ENCODE data around the gene ZDHHC21. TPM values are rescaled to one million over a fixed set of nuclear protein-coding genes. Genes with fewer than 3 reads are reported as not detected.

The ZDHHC21 gene, protein sequence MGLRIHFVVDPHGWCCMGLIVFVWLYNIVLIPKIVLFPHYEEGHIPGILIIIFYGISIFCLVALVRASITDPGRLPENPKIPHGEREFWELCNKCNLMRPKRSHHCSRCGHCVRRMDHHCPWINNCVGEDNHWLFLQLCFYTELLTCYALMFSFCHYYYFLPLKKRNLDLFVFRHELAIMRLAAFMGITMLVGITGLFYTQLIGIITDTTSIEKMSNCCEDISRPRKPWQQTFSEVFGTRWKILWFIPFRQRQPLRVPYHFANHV
- total RNA-seq: 24.6 and 25.2 TPM in 2 replicates

DNA sequence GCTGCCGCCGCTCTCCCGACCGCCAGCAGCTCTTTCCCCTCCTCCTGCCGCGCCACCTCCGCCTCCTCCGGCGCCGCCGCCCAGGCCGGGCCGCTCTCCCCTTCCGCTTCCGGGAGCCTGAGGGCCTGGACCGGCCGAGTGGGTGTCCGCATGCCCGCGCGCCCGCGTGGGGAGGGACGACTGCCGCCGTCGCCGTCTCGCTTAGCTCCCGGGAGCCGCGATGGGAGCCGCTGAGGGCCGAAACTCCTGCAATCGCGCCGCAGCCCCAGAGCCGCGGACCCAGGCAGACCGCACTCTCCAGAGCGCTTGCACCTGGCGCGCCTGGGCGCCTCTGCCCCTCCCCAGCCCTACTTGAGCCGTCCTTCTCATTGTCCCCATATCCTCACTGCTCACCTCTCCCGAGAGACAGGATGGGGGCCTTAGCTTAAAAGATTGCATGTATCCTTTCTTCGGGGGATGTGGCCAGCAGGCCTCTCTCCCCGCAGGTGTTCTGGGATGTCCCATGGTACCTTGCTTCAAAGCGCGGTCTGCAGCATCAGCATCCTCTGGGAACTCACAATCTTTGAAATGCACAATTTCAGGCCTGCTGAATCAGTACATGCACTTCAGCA is at the start of gene ZDHHC21:
Gene ZDHHC21 (minus strand): TSS at position 182 of the 611 bp plus-strand sequence. CDS start 19,092 bp downstream, outside the sequence.
- no peak for DNase-seq (ENCODE audit: low read depth, low spot score)

DNA sequence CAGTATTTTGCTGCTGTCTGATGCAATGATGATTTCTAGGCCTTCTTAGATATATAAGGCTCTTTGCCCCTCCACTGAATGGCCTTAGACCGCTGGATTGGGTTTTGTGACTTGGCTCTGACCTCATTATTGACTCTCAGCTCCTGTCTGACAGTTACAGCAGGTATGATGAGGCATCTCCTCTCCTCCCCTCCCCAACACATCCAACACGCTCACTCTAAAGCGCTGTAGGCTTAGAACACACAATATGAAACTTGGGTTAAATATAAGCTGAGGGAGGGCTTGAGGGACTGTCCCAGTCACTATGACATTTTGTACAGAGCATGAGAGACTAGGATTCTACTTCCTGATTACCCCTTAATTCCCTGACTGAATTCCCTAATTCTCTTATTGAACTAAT is 48.1 kb upstream of the ZDHHC21 start:
- no peak for DNase-seq (ENCODE audit: low read depth, low spot score)

DNA sequence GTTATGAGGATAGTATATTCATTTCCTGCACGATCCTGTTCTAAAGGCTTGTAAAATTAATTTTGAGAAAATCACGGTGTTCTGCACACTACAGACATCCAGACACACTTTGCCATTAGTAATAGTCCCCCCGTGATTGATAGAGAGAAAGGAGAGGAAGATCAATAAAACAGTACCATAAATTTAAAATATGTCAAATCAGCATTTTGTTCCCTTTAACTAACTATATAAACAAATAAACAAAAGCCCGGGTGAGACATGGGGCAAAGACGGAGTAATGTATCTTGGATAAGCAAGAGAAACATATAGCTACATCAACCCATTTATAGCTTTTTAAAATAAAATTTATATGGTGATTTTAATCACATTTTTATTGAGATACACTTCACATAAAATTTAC is 39.9 kb upstream of the ZDHHC21 start:
- no peak for DNase-seq (ENCODE audit: low read depth, low spot score)

DNA sequence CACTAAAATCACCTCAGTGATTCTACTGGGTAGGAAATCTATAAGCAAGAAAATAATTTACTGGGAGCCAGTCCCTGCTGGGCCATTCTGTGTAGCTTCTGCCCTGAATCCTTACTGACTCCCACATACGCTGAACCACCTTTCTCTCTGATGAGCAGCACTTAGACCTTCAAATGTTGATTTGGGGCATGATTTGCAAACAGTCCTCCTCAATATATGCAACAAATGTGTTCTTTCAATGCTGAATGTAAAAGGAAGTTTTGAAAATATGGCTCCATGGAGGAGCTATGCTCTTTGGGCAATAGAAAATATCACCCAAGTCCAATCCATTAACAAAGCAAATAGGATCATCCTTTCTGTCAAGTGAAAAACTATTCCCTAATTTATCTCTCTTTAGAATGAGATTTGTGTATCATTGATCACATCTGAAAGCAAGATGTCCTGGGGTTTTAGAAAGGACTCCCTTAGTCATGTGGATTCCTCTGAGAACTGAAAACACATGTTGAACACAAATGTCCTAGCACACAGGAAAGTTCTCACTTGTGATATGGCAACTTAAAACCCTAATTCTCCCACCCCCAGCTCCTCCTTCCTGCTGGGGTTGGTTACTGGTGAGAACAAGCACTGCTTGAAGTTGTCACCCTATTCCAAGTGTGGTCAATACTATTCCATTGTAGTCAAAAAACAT is 38.2 kb upstream of the ZDHHC21 start:
- no peak for DNase-seq (ENCODE audit: low read depth, low spot score)

DNA sequence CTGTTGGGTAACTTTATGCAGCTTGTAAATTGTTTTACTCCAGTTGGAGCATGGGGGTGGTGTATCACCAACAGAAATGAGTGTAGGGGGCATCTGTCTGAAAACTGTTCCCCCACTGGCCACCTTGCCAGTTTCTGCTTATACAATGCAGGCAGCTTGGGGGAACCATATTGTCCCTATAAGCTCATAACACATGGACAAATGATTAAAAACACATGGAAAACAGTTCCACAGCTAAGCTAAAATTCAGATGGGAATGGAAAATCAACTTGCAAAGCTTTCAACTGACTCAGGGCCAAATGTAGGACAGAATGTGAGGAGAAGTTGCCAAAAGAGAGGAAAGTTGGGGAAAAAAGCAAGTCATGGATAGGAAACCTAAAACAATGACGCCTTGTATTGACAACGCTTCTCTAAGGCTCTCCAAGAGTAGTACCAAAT is 37.2 kb upstream of the ZDHHC21 start:
- DNase-seq (ENCODE audit: low read depth, low spot score): no peak

DNA sequence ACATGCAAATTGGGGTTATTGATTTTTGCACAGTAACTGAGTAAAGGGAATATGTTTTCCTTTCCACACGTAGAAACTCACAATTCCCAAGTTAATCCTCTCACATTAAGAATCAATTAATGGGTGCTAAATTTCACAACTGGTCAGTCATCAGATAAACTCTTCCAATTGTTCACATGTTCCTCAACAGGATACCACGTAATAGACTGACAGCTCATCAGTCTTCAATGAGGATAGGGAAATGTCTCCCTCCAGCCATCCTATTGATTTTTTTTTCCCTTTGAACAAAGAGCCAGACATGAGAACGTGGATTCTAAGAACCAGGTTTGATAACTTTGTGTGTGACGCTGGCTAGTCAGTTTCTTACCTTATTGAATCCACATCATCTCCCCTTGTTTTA is 30.1 kb upstream of the ZDHHC21 start:
- no peak for DNase-seq (ENCODE audit: low read depth, low spot score)

DNA sequence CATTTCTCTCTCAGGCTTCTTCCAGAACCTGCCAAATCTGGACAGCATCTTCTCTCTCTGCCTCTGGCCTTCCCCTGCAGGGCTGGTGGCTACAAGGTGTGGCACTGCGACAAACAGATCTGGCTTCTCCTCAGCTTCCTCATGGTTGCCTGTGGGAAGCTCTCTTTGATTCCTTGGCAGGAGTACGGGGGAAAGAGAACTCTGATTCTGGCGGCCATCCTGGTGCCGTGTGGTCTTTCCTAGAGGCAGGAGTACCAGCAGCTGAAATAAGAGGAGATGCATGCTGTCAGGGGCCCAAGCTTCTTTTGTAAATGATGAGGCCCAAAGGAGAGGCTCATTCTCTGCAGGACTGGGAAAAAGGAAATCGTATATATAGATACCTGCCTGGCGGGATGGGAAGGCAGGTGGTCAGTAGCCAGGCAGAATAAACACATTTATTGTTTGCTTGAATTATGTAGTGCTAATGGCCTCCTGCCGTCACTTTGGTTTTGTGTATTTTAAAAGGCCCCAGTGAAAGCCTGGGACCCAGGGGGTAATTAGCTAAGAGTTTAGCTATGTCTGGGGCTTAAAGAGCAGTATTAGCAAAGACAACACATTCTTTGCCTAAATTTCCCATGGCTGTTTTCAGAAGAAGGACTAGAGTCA is 29.3 kb upstream of the ZDHHC21 start, which contains the start of gene CER1:
Gene CER1 (minus strand): TSS at position 343 of the 645 bp plus-strand sequence. CDS start 61 bp downstream, at position 282.
- DNase-seq (ENCODE audit: low read depth, low spot score): no peak

DNA sequence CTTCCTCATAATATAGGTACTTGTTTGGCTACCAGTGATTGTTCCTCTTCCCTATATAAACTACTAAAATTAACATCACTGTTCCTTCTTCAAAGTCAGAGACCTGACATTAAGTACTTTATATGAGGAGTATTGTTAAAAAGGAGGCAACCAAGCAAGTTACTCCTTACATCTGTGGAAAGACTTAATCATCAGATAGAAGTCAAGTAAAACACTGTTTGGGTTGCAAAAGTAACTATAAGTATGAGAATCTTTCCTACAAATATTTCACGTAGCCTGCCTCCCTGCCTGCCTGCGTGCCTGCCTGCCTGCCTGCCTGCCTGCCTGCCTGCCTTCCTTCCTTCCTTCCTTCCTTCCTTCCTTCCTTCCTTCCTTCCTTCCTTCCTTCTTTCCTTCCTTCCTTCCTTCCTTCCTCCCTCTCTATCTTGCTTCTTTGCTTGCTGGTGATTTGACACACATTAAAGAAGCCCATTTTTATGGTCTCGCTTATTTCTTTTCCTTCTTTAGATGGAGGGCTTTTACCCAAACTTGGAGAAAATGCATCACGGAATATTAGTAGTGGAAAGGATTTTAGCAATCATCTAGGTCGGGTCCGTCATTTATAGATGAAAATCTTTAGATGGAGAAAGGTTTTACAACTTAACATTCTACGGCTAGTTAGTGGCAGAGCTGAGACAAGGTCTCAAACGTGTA is 26.1 kb upstream of the ZDHHC21 start:
- no peak for DNase-seq (ENCODE audit: low read depth, low spot score)

DNA sequence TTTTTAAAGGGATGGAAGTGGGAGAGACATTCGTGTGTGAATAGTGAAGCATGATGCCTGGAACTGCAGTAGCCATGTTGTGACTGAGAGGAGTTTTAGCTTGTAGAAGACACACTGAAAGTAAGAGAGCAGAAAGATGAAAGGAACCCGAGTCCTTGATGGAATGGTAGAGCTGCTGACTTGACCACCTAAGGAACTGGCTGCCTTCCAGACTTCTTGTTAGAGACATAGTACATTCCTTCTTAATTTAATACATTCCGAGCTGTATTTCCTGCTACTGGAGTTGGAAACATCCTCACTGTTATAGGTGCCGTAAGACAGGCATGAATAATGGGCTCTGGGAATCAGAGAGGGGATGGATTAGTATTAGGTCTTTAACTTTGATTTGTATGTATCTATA is 21.9 kb upstream of the ZDHHC21 start:
- no peak for DNase-seq (ENCODE audit: low read depth, low spot score)

DNA sequence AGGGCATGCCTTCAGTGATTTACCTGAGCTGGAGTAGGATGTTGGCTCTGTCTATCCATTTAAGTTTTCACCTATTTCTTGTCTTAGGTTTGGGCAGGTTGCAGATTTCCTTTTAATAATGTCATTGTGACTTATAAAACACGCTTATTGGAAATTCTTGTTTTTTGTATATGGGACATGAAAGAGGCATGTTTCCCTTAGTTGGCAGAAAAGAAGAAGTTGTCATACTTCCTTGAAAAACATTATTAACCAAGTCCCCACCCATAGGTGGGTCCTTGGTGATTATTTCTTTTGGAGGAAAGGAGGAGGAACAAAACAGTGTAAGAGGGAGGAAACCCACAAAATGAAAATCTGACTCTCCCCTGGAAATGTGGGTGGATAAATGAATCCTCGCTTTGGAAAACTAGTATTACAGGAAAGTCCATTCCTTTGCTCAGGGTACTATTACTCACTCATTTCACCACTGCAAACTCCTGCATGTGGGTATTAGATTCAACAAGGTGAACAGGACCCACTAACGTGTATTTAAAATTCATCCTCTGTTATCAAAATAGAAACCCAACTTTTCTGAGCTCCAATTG is 20.0 kb upstream of the ZDHHC21 start:
- no peak for DNase-seq (ENCODE audit: low read depth, low spot score)

DNA sequence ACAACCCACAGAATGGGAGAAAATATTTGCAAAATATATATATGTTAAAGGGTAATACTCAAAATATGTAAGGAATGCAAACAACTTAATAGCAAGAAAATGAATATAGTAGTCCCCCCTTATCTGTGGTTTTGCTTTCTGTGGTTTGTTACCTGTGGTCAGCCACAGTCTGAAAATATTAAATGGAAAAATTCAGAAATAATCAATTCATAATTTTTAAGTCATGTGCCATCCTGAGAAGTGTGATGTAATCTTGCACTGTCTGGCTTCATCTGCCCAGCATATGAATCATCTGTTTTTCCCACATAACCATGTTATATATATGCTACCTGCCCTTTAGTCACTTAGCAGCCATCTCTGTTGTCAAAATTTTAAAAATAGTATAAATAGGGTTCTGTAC is 17.6 kb upstream of the ZDHHC21 start:
- DNase-seq (ENCODE audit: low read depth, low spot score): no peak

DNA sequence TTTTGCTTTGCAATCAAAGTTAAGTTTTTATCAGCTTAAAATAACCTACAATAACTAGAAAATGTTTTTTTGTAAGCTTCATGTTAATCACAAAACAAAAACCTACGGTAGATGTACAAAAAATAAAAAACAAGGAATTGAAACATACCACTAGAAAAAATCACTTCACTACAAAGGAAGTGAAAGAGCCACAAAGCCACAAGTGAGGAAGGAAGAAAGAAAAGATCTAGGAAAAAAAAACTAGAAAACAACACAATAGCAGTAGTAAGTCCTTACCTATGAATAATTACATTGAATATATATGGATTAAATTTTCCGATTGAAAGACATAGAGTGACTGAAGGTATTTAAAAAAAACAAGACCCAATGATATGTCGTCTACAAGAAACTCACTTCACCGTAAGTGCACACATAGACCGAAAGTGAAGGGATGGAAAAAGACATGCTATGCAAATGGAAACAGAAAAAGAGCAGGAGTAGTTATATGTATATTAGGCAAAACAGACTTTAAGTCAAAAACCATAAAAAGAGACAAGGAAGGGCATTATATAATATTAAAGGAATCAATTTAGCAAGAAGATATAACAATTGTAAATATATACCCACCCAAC is 13.4 kb upstream of the ZDHHC21 start:
- no peak for DNase-seq (ENCODE audit: low read depth, low spot score)

DNA sequence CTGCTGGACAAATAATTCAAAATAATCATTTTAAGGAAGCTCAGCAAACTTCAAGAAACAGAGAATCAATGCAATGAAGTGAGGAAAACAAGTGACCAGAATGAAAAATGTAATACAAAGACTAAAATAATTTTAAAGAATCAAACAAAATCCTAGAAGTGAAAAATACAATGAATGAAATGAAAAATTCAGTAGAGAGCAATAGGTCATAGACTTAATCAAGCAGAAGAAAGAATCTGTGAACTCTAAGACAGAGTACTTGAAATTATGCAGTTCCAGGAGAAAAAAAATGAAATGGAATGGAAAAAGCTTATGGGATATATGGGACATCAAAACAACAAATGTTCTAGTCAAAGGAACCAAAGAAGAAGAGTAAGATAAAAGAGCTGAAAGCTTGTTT is 11.8 kb upstream of the ZDHHC21 start:
- DNase-seq (ENCODE audit: low read depth, low spot score): no peak

DNA sequence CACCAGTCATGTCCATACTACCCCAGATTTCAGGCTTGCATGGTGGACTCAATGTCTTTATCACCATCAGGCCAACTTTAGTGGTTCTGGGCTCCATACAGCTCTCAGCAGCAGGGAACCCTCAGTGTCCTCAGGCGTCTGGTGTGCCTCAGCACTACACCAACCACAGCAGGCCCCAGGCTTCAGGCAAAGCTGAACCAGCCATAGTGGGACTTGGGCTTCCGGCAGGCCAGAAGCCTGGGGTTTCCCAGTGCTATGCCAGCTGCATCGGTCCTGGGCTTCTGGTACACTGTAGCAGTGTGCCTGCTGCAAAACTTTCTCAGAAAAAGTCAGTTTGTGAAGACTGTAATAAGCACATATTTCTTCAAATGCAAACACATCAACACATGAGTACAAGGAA is 11.0 kb upstream of the ZDHHC21 start:
- no peak for DNase-seq (ENCODE audit: low read depth, low spot score)

DNA sequence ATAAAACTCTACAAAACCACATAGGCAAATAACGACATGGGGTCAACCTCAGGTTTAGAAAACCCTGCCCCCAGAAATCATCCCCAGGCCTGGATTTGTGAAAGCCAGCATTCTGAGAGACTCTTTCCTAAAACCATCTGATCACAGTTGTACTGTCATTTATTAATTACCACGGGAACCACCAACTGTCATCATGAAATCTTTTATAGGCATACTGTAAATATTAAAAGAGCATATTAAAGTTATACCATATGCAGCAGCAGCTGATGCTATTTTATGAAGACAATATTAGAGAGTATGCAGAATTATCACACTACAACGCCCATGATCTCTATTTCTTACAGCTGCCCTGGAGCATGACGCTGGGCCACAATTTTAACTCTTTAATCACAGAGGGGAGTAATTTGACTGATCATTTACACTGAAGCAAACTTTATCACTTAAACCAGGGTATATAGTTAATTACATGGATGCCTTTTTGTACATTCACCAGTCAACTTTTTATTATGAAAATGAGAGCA is 9.0 kb upstream of the ZDHHC21 start:
- no peak for DNase-seq (ENCODE audit: low read depth, low spot score)

DNA sequence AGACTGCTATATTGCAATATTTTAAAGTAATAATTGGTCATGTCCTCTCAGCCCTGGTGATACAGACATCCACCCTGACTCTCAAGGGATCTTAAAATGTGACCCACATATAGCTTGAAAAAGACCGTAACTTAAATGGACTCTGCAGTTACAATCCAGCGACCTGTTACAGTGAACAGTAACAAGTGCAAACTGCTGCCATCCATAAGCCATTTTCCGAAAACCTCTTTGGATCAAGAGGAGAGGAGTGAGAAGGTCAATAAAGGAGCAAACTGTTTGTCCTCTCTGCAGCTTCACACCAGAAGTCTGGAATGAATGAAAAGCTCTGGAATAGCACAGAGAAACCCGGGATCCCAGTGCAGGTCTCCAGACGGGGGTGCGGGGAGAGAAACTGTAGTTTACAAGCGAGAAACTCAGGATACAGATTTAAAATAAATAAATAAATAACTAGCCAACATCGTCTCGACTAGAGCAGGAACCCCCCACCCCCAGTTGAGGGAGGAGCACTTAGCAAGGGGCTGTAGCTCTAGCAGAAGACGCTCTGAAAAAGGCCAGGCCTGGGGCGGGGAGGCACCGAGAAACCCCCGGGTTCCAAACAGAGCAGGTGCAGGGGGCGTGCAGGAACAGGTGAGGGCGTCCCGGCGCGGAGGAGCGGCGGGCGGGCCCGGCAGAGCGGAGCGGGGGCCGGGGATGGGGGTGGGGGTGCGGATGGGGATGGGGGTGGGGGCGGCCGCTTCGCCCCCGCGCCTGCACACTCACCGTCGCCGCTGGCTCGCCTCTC is 572 bp downstream of the ZDHHC21 start:
- DNase-seq (ENCODE audit: low read depth, low spot score): no peak

DNA sequence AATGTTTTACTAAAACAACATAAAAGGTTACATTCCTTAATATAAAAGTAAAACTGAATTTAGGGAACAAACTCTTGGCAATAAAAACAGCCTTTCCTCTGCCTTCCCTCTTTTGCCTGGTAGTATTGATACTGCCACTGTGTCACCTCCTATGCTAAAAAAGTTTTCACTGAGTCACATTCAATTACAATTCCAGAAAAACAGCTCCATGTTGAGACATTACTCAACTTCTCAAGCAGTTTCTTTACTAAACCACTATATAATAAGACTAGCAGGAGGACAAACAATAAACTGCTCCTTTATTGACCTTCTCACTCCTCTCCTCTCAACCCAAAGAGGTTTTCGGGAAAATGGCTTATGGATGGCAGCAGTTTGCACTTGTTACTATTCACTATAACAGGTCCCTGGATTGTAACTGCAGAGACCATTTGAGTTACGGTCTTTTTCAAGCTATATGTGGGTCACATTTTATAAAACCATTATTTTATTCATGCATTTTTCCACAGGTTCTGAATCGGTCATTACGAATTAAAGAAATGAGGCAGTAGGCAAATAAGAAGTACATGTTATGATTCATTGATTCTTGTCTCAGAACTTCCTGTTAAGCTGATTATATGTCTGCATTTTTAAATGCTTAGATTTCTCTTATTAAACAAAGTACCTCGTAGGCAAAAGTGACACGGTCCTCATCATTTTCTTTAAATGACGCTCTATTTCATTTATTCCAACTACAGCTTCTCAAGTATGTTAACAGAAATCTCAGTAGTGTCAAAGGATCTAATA is 2.1 kb downstream of the ZDHHC21 start:
- DNase-seq (ENCODE audit: low read depth, low spot score): no peak

DNA sequence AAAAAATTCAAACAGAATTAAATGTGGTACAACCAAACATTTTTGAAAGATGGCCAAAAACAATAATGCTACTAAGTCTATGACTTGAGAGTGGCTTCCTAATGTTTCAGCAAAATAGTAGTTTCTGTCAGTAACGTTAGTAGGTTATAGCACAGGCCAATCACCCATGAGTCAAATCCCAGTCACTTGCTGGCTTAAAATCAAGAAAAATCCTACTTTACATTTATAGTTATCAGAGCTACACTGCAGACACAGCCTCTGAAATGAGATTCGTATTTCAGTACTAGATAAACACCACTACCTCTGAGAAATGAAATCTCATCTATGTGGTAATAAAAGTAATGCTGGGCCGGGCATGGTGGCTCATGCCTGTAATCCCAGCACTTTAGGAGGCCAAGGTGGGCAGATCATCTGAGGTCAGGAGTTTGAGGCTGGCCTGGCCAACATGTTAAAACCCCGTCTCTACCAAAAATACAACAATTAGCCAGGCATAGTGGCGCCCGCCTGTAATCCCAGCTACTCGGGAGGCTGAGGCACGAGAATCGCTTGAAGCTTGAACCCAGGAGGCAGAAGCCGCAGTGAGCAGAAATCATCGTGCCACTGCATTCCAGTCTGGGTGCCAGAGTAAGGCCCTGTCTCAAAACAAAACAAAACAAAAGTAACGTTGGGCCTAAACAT is 6.1 kb downstream of the ZDHHC21 start:
- peak; percentile 47 for DNase-seq (ENCODE audit: low read depth, low spot score)

All from pulmonary artery endothelial cell (primary cell).